HUES64 (cell line): ENCODE results near the gene NAT8L.

Experiments
- H3K27ac ChIP-seq: 2 replicates; pipeline ENCODE4 v1.7.0; 2013; ENCODE audit warnings: low read depth, low read length, inconsistent platforms
- H3K27me3 ChIP-seq: 2 replicates; pipeline ENCODE4 v1.6.1; 2013; ENCODE audit warnings: mild to moderate bottlenecking, low read length; ENCODE audit not compliant: insufficient read depth
- H3K36me3 ChIP-seq: 2 replicates; pipeline ENCODE4 v1.6.1; 2013; ENCODE audit warnings: mild to moderate bottlenecking, low read length; ENCODE audit not compliant: insufficient read depth
- H3K4me1 ChIP-seq: 2 replicates; pipeline ENCODE4 v1.6.1; 2013; ENCODE audit warnings: mild to moderate bottlenecking, low read length, moderate library complexity; ENCODE audit not compliant: insufficient read depth
- H3K4me3 ChIP-seq: 2 replicates; pipeline ENCODE4 v1.5.1; 2013; ENCODE audit warnings: mild to moderate bottlenecking, low read length, moderate library complexity
- H3K9ac ChIP-seq: 2 replicates; pipeline ENCODE4 v1.6.1; 2013; ENCODE audit warnings: mild to moderate bottlenecking, low read depth, low read length
- H3K9me3 ChIP-seq: 2 replicates; pipeline ENCODE4 v1.6.1; 2013; ENCODE audit warnings: low read depth, low read length; ENCODE audit not compliant: insufficient read depth
- WGBS: fragments of 150-250, 120-280 bp; methylation state at CpG from one replicate; pipeline ENCODE4 v1.1.7; 2013; ENCODE audit warnings: missing lambda C conversion rate; 5-methylcytosine and 5-hydroxymethylcytosine counted together

Gene NAT8L

DNA sequence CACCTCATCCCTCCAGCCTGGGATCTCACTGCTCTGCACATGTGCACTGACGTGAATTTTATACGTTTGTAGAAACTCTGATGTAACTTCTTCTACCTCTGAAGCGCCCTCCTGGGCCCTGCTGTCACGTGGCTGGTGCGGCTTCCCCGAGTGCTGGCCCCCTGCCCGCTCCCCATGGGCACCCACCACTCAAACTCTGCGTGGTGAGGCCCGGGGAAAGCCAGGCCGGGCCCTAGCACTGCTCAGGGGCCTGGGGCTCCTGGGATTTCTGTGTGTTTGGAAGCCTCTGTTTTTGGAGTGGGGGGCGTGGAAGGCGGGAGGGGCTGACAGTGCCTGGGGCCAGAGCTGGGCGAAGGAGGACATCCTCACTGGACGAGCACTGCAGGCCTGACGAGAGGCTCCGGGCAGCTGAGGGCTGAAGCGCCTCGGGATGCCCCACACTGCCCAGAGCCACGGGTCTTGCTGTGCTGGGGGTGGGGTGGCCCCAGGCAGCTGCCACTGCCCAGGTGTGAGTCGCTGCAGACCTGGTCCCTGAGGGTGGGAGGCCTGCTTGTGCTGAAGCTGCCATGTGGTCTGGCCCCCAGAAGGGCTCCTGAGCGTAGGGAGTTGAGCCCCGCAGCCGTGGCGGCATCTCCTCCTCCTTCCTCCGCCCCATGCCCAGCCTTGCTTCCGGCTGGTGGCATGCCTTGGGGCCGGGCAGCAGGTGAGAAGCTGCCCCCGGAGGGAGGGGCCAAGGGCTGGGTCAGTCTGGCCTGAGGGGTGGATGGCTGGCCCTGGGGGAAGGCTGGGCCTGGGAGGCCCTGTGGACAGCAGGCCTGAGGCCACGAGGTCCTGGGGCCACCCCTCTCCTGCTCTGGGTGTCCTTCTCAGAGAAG is 7.7 kb downstream of the NAT8L start:
- Histone ChIP-seq H3K27ac (no peak overlapping the region), H3K9ac (no peak overlapping the region), H3K27me3 (peaks cover 6% of the 10 kb centered on the region), H3K9me3 (no peaks in the 10 kb centered on the region), H3K36me3 (no peaks in the 10 kb centered on the region), H3K4me1 (peaks cover 5% of the 10 kb centered on the region; the same call in 1 of the 2 replicates), H3K4me3 (no peak overlapping the region)
- WGBS, result 91% methylated on average over 29 of the region's 29 CpGs

DNA sequence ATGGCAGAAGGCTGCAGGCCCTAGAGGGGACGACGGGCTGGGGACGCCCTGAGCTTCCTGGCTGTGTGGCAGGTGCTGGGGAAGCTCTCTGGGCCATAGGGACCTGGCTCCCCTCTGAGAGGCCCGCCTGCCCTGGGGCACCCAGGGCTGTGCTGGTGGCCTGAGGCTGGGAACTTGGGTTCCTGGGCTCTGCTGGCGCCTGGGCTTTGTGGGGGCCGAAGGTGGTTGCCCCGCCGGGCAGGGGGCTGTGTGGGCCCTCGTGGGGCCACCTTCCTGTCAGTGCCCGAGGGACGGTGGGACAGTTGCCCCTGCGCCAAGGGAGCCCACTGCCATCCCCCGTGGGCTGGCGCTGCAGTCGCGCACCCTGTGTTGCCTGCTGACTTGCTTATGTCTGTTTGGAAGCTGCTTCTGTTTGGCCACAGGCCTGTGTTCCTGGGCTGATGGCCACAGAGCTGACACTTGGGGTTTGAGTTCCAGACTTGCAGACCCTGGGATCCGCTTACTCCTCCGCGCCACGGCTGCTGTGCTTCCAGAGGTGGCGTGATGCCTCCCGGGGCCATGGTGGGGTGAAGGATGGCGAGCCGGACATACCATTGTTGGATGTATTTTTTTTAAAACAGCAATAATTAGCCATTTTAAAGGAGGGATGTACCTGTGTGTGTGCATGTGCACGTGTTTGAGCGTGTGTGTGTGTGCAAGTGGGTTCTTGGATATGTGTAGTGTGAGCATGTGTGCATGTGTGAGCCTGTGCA is 8.5 kb downstream of the NAT8L start:
- Histone ChIP-seq H3K27me3 (no peaks in the 10 kb centered on the region), H3K9me3 (no peaks in the 10 kb centered on the region), H3K4me3 (no peak overlapping the region), H3K4me1 (peaks cover 7% of the 10 kb centered on the region; the same call in 1 of the 2 replicates), H3K9ac (no peak overlapping the region), H3K27ac (no peak overlapping the region), H3K36me3 (no peaks in the 10 kb centered on the region)
- WGBS, result 89% methylated on average over 26 of the region's 26 CpGs

- no peaks in the 10 kb centered on the region for H3K36me3 ChIP-seq
- no peaks in the 10 kb centered on the region for H3K27me3 ChIP-seq
- 93% methylated on average over 13 of the region's 13 CpGs for WGBS
- H3K4me3 ChIP-seq, result no peak overlapping the region
- no peak overlapping the region for H3K9ac ChIP-seq
- H3K4me1 ChIP-seq, result peaks cover 7% of the 10 kb centered on the region; the same call in 1 of the 2 replicates
- H3K27ac ChIP-seq, result no peak overlapping the region
- H3K9me3 ChIP-seq, result no peaks in the 10 kb centered on the region
Observed at GRCh38 chr4:2068198-2068470, 9.0 kb downstream of the NAT8L start.

- peaks cover 7% of the 10 kb centered on the region; the same call in 1 of the 2 replicates for H3K4me1 ChIP-seq
- no peak overlapping the region for H3K4me3 ChIP-seq
- H3K9ac ChIP-seq, result no peak overlapping the region
- H3K36me3 ChIP-seq, result no peaks in the 10 kb centered on the region
- no peaks in the 10 kb centered on the region for H3K9me3 ChIP-seq
- 91% methylated on average over 11 of the region's 11 CpGs for WGBS
- no peaks in the 10 kb centered on the region for H3K27me3 ChIP-seq
- no peak overlapping the region for H3K27ac ChIP-seq
Observed at GRCh38 chr4:2068566-2068965, 9.4 kb downstream of the NAT8L start.

- H3K4me1 ChIP-seq, result peaks cover 7% of the 10 kb centered on the region; the same call in 1 of the 2 replicates
- H3K27ac ChIP-seq, result no peak overlapping the region
- no peaks in the 10 kb centered on the region for H3K36me3 ChIP-seq
- no peaks in the 10 kb centered on the region for H3K27me3 ChIP-seq
- H3K9me3 ChIP-seq, result no peaks in the 10 kb centered on the region
- H3K4me3 ChIP-seq, result no peak overlapping the region
- no peak overlapping the region for H3K9ac ChIP-seq
- WGBS, result 90% methylated on average over 17 of the region's 17 CpGs
Observed at GRCh38 chr4:2069161-2069971, 10.2 kb downstream of the NAT8L start.

DNA sequence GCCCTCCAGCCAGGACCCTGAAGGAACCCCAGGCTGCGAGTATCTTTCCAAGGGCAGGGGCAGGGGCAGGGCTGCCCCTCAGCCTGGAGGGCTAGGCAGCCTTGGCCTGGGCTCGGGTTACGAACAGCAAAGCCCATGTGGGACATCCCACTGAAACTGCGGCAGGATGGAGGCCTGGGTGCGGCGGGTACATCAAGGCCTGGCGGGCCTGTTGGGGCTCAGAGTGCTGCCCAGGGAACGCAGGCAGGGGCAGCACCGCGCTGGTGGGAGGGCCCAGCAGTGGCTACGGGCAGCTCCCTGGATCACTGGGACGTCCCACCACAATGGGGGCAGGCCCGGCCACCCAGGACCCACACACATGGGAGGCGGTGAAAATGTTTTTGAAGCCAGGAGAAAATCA is 10.9 kb downstream of the NAT8L start:
- H3K36me3 ChIP-seq, result no peaks in the 10 kb centered on the region
- H3K9me3 ChIP-seq, result no peaks in the 10 kb centered on the region
- no peak overlapping the region for H3K9ac ChIP-seq
- H3K4me1 ChIP-seq, result peaks cover 7% of the 10 kb centered on the region; the same call in 1 of the 2 replicates
- no peak overlapping the region for H3K27ac ChIP-seq
- WGBS, result 78% methylated on average over 14 of the region's 14 CpGs
- no peak overlapping the region for H3K4me3 ChIP-seq
- no peaks in the 10 kb centered on the region for H3K27me3 ChIP-seq

GRCh38 chr4:2070421-2071251 is 11.5 kb downstream of the NAT8L start:
- H3K27me3 ChIP-seq, result no peaks in the 10 kb centered on the region
- no peaks in the 10 kb centered on the region for H3K9me3 ChIP-seq
- 85% methylated on average over 22 of the region's 22 CpGs for WGBS
- H3K9ac ChIP-seq, result no peak overlapping the region
- H3K4me1 ChIP-seq, result peaks cover 7% of the 10 kb centered on the region; the same call in 1 of the 2 replicates
- H3K36me3 ChIP-seq, result no peaks in the 10 kb centered on the region
- no peak overlapping the region for H3K4me3 ChIP-seq
- no peak overlapping the region for H3K27ac ChIP-seq

DNA sequence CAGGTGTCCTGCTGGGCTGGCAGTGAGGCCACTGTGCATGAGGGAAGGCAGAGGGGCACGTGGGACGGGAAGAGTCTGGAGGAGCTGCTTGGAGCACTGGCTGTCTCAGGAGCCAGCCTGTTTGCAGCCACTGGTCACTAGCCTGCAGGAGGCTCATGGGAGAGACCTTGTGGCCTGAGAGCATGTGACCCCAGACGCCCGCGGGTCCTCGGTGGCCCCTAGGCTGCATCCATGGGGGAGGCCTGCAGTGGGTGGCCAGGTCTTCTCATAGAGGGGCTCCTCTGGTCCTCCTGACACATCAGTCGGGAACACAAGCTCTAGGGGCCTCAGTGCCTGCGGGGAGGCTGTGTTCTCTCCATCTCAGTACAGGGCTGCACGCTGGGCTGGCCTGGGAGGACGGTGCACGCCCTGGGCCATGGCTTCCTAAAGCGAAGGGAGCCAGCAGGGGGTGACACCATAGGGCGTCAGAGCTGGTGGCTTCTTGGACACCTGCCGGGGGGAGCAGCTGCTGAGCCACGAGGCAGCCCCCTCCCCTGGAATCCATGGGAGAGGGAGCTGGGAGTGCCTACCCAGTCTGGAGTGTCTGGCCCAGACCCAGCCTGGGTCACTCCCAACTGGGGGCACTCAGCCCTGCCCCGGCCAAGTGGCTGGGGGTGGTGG is 12.3 kb downstream of the NAT8L start:
- Histone ChIP-seq H3K4me3 (no peak overlapping the region), H3K9ac (no peak overlapping the region), H3K27ac (no peak overlapping the region), H3K36me3 (no peaks in the 10 kb centered on the region), H3K9me3 (no peaks in the 10 kb centered on the region), H3K27me3 (no peaks in the 10 kb centered on the region), H3K4me1 (peaks cover 7% of the 10 kb centered on the region; the same call in 1 of the 2 replicates)
- 67% methylated on average over 16 of the region's 16 CpGs for whole genome bisulfite sequencing

DNA sequence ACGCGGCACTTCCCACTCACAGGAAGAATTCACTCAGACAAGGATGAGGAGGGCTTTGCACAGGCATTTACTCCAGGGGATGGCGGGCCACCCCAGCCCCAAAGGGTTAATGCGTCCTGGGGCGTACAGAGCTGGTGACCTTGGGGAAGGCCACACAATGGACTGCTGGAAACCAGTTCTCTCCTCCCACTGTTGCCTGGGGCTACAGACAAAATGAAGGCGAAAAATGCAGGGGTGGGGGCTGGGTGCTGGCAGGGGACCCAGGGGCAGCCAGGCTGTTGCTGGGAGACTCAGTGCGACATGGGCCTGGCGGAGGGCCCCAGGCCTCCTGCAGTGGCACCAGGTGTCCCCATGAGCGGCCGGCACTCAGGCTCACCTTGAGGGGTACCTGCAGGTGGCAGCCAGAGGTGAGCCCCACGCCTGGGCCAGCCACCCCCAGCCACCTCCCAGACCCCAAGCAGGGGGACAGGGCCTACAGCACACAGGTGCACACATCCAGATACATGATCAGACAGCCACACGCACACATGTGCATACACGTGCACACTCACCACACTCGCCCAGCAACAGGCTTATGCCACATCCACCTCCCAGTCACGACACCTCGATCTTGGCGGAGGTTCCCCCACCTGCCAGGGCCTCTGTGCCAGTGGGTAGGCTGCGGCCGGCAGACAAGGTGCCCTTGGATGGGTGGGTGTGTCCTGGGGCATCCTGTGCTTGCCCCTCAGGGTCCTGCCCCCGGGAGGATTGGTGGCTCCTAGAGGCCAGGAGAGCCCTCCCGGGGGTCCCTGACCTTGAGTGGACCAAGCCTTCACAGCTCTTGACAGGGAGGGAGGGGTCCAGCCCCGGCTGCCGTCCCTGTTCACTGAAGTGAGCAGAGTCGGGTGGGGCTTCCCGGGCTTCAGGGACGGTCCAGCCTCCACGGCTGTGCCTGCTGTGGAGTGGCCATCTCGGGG is 13.1 kb downstream of the NAT8L start:
- H3K4me3 ChIP-seq, result no peak overlapping the region
- WGBS, result 73% methylated on average over 28 of the region's 28 CpGs

More for the DNA sequence above, 13.1 kb downstream of the NAT8L start:
- Histone ChIP-seq H3K9me3 (no peaks in the 10 kb centered on the region), H3K36me3 (no peaks in the 10 kb centered on the region), H3K9ac (no peak overlapping the region), H3K27ac (no peak overlapping the region), H3K27me3 (no peaks in the 10 kb centered on the region), H3K4me1 (peaks cover 7% of the 10 kb centered on the region; the same call in 1 of the 2 replicates)
